ENCODE measurements around the gene RTN3.
A peak's percentile ranks its signal among the peaks of the same experiment; 100 is the strongest.
"Not testable (repeated sequence)": the region's sequence is repeated elsewhere in the genome, so short reads cannot be mapped to it uniquely, and the experiment has no call there.

RTN3 gene

DNA sequence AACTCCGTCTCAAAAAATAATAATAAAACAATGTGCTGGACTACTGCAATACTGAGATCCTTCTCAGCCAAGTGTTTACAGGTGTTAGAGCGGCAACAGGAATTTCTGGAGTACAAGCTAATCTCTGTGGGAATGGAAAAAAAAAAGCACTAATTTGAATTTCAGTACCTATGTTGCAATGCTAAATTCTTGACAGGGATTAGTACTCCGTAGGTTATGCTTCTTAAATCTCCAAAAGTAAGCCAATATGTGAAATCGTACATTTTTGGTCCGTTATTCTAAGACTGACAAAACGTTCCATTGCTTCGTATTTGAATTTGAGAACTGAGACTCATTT, 11.2 kb upstream of the RTN3 start:
- no peak overlapping the region for H2AFZ ChIP-seq (ENCODE audit: low read depth, low read length)
- H3K4me1 ChIP-seq (ENCODE audit: insufficient read depth, low read length) = peaks cover 2% of the 10 kb centered on the region
- H3K9me3 ChIP-seq (ENCODE audit: low read length) = peaks cover 2% of the 10 kb centered on the region
- peak overlapping the region; percentile 52 for H3K4me3 ChIP-seq (ENCODE audit: low read length)
- H3K27me3 ChIP-seq (ENCODE audit: insufficient read depth, low read length) = peaks cover 17% of the 10 kb centered on the region
- no peaks in the 10 kb centered on the region for H3K36me3 ChIP-seq (ENCODE audit: insufficient read depth, low read length)

DNA sequence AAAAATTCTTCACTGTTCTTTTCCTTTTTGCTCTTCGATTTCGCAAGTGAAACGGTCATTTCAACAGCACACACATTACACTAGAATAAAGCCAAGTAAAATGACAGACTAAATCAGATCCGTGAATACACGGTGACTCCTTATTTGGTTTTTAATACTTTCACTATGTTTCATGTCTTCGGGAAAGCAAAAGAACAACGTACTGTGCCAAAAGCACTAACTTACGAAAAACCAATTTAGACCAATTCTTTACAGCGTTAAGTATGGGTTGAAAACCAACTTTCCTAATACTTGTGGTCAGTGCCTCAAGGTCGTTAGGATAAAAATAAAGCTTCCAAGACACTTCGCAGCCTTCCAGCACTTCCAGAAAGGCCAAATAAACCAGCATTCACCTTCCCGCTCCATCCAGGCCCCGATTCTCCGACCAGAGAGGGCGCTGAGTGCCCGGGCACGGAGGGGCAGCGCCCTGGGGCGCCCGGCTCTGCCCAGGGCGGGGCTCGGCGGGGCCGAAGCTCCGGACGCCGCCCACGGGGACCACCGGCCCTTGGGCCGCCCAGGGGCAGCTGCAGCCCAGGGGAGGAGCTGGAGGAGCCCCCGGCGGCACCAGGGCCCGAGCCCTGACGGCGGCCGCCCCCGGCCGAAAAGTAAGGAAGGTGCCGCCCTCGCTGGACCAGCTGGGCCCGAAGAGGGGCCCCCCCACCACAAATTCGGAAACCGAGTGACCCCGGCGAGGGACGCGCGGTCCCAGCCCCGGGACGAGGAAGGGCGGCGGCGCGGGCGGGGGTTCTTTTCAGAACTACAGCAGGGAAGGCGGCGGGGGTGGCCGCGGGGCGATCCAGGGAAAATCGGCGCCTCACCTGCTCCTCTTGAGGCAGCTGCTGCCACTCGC, 10.6 kb upstream of the RTN3 start:
- Histone ChIP-seq H3K36me3 (ENCODE audit: insufficient read depth, low read length) (no peaks in the 10 kb centered on the region), H3K9me3 (ENCODE audit: low read length) (peaks cover 2% of the 10 kb centered on the region), H2AFZ (ENCODE audit: low read depth, low read length) (peak overlapping the region; percentile 89), H3K4me3 (ENCODE audit: low read length) (peak overlapping the region; percentile 52), H3K4me1 (ENCODE audit: insufficient read depth, low read length) (peaks cover 2% of the 10 kb centered on the region), H3K27me3 (ENCODE audit: insufficient read depth, low read length) (peaks cover 17% of the 10 kb centered on the region)

DNA sequence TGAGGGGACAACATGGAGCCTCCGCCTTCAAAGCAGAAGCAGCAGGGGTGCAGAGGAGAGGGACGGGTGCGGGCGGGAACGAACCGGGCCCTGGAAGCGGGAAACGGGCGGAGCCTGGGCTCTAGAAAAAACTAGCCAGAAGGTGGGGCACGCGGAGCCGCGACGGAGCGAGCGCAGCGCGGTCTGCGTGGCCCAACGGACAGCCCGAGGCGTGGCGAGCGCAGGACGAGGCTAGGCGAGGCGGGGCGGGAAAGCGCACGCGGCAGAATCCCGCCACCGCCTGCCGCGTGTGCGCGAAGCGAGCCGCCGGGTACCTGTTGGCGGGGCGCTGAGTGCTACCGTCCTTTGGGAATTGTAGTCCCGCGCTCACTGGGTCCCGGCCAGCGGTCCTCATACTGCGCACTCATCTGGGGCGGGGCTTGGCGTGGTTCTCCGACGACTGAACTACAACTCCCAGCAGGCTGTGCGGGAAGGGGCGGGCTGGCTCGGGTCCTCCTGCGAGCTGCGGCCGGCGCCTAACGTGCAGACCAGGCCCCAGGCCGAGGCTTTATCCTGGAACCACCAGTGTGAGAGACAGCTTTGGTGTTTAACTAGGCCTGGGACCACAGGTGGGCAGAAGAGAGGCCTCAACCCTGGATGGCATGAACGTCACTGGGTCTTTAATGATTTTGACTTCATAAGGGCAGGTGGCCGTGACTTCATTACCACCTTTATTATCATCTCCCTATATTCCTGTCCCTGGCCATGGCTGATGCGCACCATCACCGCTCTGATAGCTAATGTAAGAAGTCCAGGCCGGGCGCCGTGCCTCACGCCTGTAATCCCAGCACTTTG, 9.8 kb upstream of the RTN3 start, which contains the start of gene ATL3:
TSS of gene ATL3 (minus strand) at position 55 of the 834 bp plus-strand sequence. CDS start at position 14, 41 bp downstream.
- H3K4me1 ChIP-seq (ENCODE audit: insufficient read depth, low read length) = peaks cover 2% of the 10 kb centered on the region
- H3K9me3 ChIP-seq (ENCODE audit: low read length) = peaks cover 2% of the 10 kb centered on the region
- H3K4me3 ChIP-seq (ENCODE audit: low read length) = peak within 1 kb of the TSS; percentile 52
- peaks cover 17% of the 10 kb centered on the region for H3K27me3 ChIP-seq (ENCODE audit: insufficient read depth, low read length)
- peak within 1 kb of the TSS; percentile 89 for H2AFZ ChIP-seq (ENCODE audit: low read depth, low read length)
- no peaks in the 10 kb centered on the region for H3K36me3 ChIP-seq (ENCODE audit: insufficient read depth, low read length)

- Histone ChIP-seq H3K4me3 (ENCODE audit: low read length) (no peak overlapping the region), H3K36me3 (ENCODE audit: insufficient read depth, low read length) (no peaks in the 10 kb centered on the region), H2AFZ (ENCODE audit: low read depth, low read length) (no peak overlapping the region), H3K4me1 (ENCODE audit: insufficient read depth, low read length) (peaks cover 2% of the 10 kb centered on the region), H3K9me3 (ENCODE audit: low read length) (peaks cover 2% of the 10 kb centered on the region), H3K27me3 (ENCODE audit: insufficient read depth, low read length) (peaks cover 17% of the 10 kb centered on the region)
Observed at GRCh38 chr11:63672156-63672463, 9.2 kb upstream of the RTN3 start.

- Histone ChIP-seq H3K4me1 (ENCODE audit: insufficient read depth, low read length) (peaks cover 2% of the 10 kb centered on the region), H3K27me3 (ENCODE audit: insufficient read depth, low read length) (peaks cover 17% of the 10 kb centered on the region), H3K4me3 (ENCODE audit: low read length) (no peak overlapping the region)
Observed at GRCh38 chr11:63672936-63673539, 8.3 kb upstream of the RTN3 start.

DNA sequence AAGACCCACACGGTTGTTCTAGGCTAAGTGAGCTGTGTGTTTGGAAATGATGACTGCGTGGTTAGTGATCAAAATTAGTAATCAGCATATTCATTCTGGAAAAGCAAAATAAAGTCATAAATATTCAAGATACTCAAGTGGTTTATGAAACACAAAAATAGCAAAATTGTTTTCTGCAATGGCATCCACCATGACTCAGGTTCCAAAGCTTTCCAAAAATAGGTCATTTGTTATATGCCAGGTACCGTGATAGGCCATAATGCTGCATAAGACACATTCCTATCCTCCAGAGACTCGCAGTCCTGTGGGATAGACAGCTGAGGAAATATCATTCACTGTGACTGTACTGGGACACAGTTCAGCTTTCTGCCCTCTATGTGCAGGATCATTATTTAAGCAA, 7.7 kb upstream of the RTN3 start:
- Histone ChIP-seq H3K4me3 (ENCODE audit: low read length) (no peak overlapping the region), H2AFZ (ENCODE audit: low read depth, low read length) (no peak overlapping the region), H3K9me3 (ENCODE audit: low read length) (peaks cover 2% of the 10 kb centered on the region), H3K27me3 (ENCODE audit: insufficient read depth, low read length) (peaks cover 17% of the 10 kb centered on the region), H3K36me3 (ENCODE audit: insufficient read depth, low read length) (no peaks in the 10 kb centered on the region), H3K4me1 (ENCODE audit: insufficient read depth, low read length) (peaks cover 2% of the 10 kb centered on the region)

More at GRCh38 chr11:63672936-63673539, 8.3 kb upstream of the RTN3 start:
- no peak overlapping the region for H2AFZ ChIP-seq (ENCODE audit: low read depth, low read length)
- peaks cover 2% of the 10 kb centered on the region for H3K9me3 ChIP-seq (ENCODE audit: low read length)
- H3K36me3 ChIP-seq (ENCODE audit: insufficient read depth, low read length) = no peaks in the 10 kb centered on the region

GRCh38 chr11:63680834-63681320, 423 bp upstream of the RTN3 start:
- H3K9me3 ChIP-seq (ENCODE audit: low read length) = no peaks in the 10 kb centered on the region
- peak overlapping the region; percentile 95 for H3K4me3 ChIP-seq (ENCODE audit: low read length)
- peaks cover 2% of the 10 kb centered on the region for H3K36me3 ChIP-seq (ENCODE audit: insufficient read depth, low read length)
- peaks cover 25% of the 10 kb centered on the region for H3K4me1 ChIP-seq (ENCODE audit: insufficient read depth, low read length)
- H2AFZ ChIP-seq (ENCODE audit: low read depth, low read length) = peak overlapping the region; percentile 78
- no peaks in the 10 kb centered on the region for H3K27me3 ChIP-seq (ENCODE audit: insufficient read depth, low read length)

GRCh38 chr11:63682066-63683021, 1.0 kb downstream of the RTN3 start:
- peak overlapping the region; percentile 95 for H3K4me3 ChIP-seq (ENCODE audit: low read length)
- peaks cover 25% of the 10 kb centered on the region for H3K4me1 ChIP-seq (ENCODE audit: insufficient read depth, low read length)
- no peaks in the 10 kb centered on the region for H3K9me3 ChIP-seq (ENCODE audit: low read length)

DNA sequence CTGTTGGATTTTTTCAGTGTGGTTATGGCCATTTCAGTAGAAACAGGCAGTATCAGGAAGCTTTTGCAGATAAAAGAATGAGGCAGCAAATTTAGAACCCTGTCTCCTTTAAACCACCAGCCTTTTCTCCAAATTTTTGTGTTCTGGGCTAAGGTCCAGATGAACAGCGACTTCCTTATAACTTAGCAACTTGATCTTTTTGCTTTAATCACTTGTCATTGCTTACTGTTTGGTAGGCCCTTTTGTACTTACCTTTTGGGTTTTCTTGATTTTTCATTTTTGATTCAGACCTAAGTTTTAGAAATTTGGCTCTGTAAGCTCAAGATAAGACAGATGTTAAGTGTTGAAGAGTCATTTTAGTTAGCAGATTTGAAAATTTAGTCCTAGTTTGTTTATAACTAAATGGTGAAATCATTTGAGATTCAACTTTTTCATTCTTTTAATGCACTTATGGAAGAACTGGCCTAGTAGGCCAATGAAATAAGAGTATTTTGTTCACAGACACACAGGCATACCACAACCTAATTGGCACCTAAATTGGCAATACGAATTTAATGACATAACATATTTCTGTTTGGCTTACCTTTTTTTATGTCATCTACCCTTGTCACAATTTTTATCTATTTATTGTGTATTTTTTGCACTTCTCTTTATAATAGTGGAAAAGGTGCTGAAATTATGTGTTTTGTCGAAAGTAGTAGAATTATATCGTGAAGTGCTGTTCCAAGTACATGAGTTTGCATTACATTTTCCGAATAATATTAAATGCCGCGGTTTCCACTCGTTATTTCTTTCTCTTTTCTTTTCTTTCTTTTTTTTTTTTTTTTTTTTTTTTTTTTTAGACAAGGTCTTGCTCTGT, 2.1 kb downstream of the RTN3 start:
- H3K4me3 ChIP-seq (ENCODE audit: low read length) = peak overlapping the region; percentile 95
- H2AFZ ChIP-seq (ENCODE audit: low read depth, low read length) = no peak overlapping the region
- no peaks in the 10 kb centered on the region for H3K9me3 ChIP-seq (ENCODE audit: low read length)
- no peaks in the 10 kb centered on the region for H3K27me3 ChIP-seq (ENCODE audit: insufficient read depth, low read length)
- peaks cover 25% of the 10 kb centered on the region for H3K4me1 ChIP-seq (ENCODE audit: insufficient read depth, low read length)
- peaks cover 2% of the 10 kb centered on the region for H3K36me3 ChIP-seq (ENCODE audit: insufficient read depth, low read length)

More at GRCh38 chr11:63682066-63683021, 1.0 kb downstream of the RTN3 start:
- Histone ChIP-seq H3K27me3 (ENCODE audit: insufficient read depth, low read length) (no peaks in the 10 kb centered on the region), H2AFZ (ENCODE audit: low read depth, low read length) (peak overlapping the region; percentile 56), H3K36me3 (ENCODE audit: insufficient read depth, low read length) (peaks cover 2% of the 10 kb centered on the region)

- not testable (repeated sequence) for H3K27me3 ChIP-seq (ENCODE audit: insufficient read depth, low read length); H3K36me3 ChIP-seq (ENCODE audit: insufficient read depth, low read length); H3K9me3 ChIP-seq (ENCODE audit: low read length); H3K4me3 ChIP-seq (ENCODE audit: low read length); H2AFZ ChIP-seq (ENCODE audit: low read depth, low read length)
- peaks cover 19% of the 10 kb centered on the region for H3K4me1 ChIP-seq (ENCODE audit: insufficient read depth, low read length)
Observed at GRCh38 chr11:63685158-63685721, 3.9 kb downstream of the RTN3 start.

GRCh38 chr11:63686926-63687325, 5.6 kb downstream of the RTN3 start:
- H2AFZ ChIP-seq (ENCODE audit: low read depth, low read length) = no peak overlapping the region
- peaks cover 11% of the 10 kb centered on the region for H3K36me3 ChIP-seq (ENCODE audit: insufficient read depth, low read length)
- H3K27me3 ChIP-seq (ENCODE audit: insufficient read depth, low read length) = no peaks in the 10 kb centered on the region
- no peaks in the 10 kb centered on the region for H3K9me3 ChIP-seq (ENCODE audit: low read length)
- no peak overlapping the region for H3K4me3 ChIP-seq (ENCODE audit: low read length)
- H3K4me1 ChIP-seq (ENCODE audit: insufficient read depth, low read length) = peaks cover 11% of the 10 kb centered on the region

Data from neuron (in vitro differentiated cells).